AG20443 (cell line): ENCODE measurements around the gene DCAF8.

Experiments used
- DNase-seq: peaks from one replicate; pipeline ENCODE4 v3.0.0; 2012; ENCODE audit warnings: low spot score, mixed read lengths

The DCAF8 gene

DNA sequence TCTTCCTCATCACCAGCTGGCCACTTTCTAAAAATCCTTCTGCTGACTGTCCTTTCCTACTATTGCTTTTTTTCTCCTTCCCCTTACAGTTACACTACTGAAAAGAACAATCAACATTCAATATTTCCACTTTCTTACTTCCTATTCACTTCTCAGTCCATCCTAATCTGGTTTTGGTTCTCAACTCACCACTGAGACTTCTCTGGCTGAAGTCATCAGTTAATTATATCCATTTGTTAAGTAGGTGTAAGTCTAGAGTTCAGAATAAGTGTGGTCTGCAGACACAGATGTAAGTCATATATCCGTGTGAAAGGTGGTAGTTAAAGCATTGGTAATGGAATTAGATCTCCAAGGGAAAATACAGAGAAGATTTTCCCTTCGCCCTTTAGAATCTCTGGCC is 35.7 kb downstream of the DCAF8 start:
- DNase-seq, result no peak

DNA sequence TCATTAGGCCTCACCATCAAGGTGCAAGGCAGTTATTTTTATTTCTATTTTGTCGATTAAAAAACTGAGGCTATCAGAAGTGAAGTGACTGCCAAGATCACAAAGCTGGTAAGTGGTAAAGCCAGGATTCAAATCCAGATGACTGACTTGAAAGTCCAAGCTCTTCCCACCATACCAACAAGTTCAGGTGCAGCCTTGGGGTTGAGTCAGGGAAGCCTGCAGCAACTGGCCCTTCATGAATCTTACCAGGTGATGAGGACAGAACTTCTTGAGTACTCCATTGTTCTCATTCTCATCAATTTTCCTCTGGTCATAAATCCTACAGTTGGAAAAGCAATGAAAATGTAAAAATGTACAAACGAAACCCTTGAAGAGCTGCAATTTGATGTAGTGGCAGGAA is 37.0 kb downstream of the DCAF8 start:
- no peak for DNase-seq

GRCh38 chr1:160224606-160225005 is 37.7 kb downstream of the DCAF8 start:
- no peak for DNase-seq

- DNase-seq, result no peak
Observed at GRCh38 chr1:160222546-160222945, 39.8 kb downstream of the DCAF8 start.

DNA sequence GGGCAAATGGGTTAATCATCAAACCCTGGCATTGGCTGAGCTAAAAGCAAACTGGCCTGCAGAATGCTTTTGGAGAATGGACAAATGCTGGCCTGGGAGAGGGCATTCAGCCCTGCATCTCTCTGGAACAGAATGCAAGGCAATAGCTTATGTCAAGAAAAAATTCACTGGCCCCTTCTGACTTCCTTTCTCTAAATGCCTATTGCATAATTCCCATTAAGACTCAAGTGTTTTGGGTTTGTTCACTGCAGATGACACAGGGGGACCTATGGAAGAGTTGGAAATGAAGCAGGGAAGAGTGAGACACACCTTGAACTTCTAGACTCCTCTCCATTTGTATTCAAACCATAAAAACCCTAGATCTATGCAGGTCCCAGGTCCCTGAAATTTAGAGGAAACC is 41.3 kb downstream of the DCAF8 start:
- no peak for DNase-seq

DNA sequence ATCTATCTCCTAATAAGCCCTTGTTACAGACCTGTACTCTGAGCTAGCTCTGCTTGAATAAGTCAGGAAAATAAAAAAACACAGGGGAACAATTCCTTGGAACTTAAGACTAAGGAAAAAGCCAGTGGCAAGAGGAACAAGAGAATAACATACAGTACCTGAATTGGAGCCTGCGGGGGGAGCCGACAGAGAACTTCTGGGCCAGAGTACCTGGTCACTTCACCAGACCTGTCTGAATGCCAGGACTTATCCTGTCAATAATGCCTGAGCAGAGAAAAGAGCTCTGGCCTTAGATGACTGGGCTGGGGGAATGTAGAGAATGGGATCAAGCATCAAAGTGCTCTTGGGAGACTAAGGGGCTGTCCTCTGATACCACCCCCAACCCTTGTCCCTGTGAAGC is 42.0 kb downstream of the DCAF8 start:
- DNase-seq, result no peak

DNA sequence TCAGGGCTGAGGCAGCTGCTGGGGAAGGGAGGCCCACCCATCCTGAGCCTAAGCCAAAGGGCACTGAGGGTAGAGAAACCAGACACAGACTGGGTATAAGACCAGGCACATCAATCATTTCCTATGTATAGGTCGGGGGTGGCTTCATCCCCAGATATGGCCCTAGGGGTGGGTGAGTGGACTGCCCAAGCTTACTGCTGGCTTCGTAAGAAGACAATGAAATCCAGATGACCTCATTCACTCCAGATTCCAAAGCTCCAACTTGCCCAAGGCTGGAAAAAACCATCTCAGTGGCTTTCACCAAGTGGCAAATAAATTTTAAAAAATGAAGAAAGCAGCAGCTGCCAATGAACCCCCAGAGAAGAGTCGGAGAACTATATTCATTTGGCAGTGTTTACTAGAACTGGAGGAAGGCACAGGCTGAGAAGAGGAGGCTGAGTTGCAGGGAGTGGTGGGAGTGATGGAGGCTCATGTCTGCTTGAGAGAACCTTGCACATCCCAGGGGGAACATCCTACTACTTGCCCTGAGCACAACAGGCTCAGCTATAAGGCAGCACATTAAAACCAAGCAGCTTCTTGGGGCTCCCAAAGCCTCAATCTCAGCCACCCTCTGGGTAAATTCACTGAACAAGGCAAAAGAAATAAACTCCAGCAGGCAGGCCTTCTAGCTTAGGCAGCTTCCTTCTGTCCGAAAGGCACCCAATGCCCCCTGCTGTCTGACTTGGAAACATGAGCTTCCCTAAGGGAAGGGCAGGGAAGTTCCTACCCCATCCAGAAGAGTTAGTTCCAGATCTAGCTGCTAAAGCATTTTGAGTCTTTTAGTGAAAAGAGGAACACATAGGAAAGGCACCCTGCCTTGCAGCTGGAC is 43.1 kb downstream of the DCAF8 start:
- peak; percentile 80 for DNase-seq

- peak; percentile 50 for DNase-seq
Observed at GRCh38 chr1:160217481-160218051, 44.8 kb downstream of the DCAF8 start.

DNA sequence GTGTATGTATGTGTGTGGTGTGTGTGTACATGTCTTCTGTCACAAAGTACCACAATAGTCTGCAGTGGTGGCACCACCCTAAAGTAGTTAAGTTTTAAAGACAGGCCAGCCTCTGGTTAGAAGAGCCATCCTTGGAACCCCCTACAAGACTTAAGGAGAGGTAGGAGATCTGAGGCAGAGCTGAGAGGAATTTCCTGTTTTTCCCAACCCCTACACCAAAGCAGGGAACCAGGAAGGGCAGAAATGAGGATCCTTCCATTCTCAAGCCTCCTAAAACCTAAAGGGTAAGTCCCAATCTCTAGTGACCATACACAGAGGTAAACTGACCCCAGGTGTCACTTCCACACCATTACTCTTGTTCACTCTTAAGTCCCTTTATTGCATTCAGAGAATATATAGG is 46.0 kb downstream of the DCAF8 start:
- DNase-seq, result no peak

- no peak for DNase-seq
Observed at GRCh38 chr1:160214481-160215140, 47.7 kb downstream of the DCAF8 start.

DNA sequence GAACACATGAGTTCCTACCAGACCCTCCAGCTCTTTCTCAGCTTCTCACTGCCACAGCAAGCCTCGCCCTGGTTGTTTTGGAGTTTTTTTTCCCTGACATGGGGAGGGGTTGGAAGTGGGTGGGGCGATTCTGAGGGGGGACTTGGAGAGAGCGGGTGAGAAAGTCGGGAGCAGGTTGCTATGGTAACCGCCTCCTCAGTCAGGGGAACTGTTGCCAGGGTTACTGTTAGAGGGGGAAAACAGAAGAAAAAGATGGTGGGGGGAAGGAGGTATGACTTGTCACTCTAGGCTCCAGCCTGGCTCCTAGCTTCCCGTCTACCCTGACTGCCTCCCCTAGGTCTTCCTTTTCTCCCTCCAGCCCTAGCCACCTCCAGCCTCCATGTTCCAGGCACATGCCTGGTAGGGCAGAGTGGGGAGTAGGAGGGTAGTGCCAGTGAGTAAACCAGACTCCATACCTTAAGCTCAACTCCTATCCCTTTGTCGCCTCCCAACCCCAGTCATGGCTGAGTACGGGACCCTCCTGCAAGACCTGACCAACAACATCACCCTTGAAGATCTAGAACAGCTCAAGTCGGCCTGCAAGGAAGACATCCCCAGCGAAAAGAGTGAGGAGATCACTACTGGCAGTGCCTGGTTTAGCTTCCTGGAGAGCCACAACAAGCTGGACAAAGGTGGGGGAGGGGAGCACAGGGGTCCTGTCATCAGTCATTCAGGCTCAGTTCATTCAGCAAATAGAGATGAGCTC is 51.1 kb downstream of the DCAF8 start:
- DNase-seq, result no peak

DNA sequence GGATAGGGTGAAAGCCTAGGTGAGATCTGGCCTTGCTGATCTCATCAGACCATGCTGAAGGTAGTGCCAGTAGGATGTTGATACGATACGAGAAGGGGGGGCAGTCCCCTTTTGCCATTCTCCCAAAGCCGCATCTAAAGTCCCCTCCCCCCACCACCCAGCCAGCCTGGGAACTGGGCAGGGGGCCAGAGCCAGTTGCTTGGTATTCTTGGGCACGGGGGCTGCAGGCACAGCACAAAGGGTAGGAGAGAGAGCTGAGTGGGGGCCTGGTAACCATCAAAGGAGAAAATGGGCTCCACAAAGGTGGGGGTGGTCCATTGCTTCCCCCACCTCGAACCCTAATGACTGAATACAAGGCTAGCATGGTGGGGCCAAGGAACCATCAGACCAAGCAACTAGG is 51.8 kb downstream of the DCAF8 start:
- DNase-seq, result no peak

- DNase-seq, result no peak
Observed at GRCh38 chr1:160209321-160210046, 52.9 kb downstream of the DCAF8 start.

DNA sequence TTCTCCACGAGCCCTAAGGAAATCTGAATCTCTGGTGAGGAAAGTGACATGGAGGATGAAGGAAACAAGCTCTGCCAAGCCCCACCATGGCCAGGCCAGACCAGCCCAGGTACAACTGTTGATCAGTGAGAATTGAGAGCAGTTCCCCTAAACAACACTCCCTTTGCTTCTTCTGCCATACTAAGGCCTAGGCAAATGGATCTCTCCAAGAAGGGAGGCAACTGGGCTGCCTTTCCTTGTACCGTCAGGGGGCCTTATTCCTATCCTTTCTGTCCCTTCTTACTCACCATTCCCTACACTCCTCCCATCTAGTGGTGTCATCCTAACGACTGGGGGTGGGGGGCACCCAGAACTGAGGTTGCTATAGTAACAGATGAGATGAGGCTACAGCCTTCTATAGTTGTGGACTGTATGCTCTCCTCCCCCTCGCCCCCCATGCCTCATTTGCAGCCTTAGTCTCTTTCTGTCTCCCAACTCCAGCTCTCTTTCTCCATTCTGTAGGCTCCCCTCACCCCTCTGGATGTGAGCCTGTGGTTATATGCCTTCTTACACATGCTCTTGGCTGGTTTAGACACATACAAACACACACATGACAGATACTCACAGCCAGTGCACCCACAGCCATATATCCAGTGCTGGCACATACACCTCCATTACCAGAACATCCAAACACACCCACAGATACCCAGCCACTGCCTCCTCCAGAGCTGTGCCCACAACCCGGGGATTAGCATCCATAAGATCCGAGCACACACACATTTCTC is 53.6 kb downstream of the DCAF8 start:
- DNase-seq, result no peak

- no peak for DNase-seq
Observed at GRCh38 chr1:160207771-160208556, 54.4 kb downstream of the DCAF8 start.

GRCh38 chr1:160207118-160207650 is 55.2 kb downstream of the DCAF8 start:
- no peak for DNase-seq

GRCh38 chr1:160206421-160207117 is 55.8 kb downstream of the DCAF8 start:
- DNase-seq, result peak; percentile 91

GRCh38 chr1:160206036-160206389 is 56.3 kb downstream of the DCAF8 start:
- peak; percentile 73 for DNase-seq

- DNase-seq, result peak; percentile 94
Observed at GRCh38 chr1:160205242-160206035, 56.9 kb downstream of the DCAF8 start, which contains the start of gene PEA15. TSS of gene PEA15 (plus strand) at chr1:160205384. CDS start at chr1:160211545, 6,161 bp downstream.
